OCI-LY7 (cell line): ENCODE data around the gene ETS2.

Experiments
- EZH2phosphoT487 ChIP-seq: fragments of 200-600 bp; sonication (generic); IDR thresholded peaks from 2 replicates; pipeline ENCODE4 v1.6.1; 2018; ENCODE audit warnings: low read depth, borderline replicate concordance, mild to moderate bottlenecking, mixed run types, antibody characterized with exemption, low read length, moderate library complexity, mixed read lengths
- TF ChIP-seq, protein P1 (sequence below): fragments of 200-600 bp; sonication (generic); conservative IDR thresholded peaks from 2 replicates; pipeline ENCODE4 v1.5.1; 2014; ENCODE audit warnings: mild to moderate bottlenecking, antibody characterized with exemption, low read length, moderate library complexity, mixed read lengths

DNA sequence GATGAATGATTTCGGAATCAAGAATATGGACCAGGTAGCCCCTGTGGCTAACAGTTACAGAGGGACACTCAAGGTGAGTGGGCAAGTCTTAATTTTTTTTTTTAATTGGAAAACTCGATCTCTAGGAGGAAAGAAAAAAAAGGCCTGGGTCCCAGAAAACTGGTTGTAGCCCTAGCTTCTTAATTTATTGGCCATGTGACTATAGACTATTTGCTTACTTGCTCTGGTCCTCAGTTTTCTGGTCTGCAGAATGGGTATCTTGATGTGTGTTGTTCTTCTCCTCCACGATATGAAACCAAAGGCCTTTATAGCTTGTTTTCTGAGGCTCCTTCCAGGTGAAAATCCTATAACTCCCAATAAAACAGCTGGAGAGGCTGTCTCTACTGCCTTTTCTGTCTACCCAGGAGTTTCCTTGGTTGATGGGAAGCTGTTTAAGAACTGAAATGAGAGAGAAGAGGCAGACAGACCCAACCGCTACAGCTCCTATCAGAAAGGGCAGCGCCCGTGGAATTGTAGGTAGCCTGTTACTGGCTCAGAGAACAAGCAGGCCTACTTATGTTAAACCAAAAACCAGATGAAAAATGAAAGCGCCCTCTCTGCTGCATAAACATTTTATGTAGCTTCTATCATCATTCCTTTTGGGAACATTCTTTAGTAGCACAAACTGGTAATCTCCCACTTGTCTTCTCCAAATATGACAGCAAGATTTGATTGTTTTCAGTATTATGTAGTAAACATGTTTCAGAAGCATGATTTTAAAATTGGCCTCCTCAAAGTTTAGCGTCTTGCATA, 4.5 kb downstream of the ETS2 start:
- TF ChIP-seq, protein P1, sequence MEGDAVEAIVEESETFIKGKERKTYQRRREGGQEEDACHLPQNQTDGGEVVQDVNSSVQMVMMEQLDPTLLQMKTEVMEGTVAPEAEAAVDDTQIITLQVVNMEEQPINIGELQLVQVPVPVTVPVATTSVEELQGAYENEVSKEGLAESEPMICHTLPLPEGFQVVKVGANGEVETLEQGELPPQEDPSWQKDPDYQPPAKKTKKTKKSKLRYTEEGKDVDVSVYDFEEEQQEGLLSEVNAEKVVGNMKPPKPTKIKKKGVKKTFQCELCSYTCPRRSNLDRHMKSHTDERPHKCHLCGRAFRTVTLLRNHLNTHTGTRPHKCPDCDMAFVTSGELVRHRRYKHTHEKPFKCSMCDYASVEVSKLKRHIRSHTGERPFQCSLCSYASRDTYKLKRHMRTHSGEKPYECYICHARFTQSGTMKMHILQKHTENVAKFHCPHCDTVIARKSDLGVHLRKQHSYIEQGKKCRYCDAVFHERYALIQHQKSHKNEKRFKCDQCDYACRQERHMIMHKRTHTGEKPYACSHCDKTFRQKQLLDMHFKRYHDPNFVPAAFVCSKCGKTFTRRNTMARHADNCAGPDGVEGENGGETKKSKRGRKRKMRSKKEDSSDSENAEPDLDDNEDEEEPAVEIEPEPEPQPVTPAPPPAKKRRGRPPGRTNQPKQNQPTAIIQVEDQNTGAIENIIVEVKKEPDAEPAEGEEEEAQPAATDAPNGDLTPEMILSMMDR = no peak
- no peak for TF ChIP-seq EZH2phosphoT487
